Pons (tissue), 1 donor: ENCODE results near the gene CHD2.
"Not testable (repeated sequence)": the region's sequence is repeated elsewhere in the genome, so short reads cannot be mapped to it uniquely, and the experiment has no call there.

ENCODE experiments used
- DNase-seq: peaks from one replicate; pipeline ENCODE4 v3.0.0-alpha.2; 2016; ENCODE audit warnings: low spot score

Gene CHD2

DNA sequence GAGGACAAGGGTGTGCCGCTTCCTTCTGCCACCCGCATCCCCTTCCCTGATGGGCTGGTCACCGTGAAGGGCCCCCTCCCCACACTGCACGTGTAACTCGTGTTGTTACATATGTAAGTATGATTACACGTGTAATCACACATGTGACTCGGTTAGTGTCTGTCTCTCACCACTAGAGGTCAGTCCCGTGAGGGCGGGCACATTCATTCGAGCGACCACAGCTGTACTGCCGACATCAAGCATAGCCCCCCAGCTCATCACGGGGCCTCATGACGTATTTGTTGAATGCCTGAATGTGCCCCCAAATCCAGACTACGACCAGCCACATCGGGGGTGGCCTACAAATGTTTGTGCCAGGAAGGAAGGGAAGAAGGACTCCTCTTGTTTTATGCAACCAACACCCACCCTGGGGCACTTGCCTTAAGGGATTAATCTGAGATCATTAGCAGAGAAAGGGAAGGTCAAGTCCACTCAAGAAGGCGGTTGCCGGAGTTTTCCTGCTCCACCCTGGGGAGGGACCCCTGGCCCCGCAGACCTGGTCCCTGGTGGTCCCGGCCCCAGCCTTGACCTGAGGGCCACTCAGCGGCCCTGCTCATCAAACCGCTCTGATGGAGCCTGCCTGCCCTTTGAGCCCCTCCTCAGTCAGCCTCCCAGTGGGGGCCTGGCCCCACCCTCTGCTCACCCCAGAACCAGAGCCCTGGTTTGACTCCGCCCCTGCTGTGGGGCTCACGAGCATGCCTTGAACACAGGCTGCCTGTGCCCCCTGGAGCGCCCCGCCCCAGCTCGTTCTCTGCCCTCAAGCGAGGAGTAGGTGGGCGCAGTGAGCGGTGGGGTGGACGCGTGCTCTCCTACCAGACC, 136.1 kb downstream of the CHD2 start:
- DNase-seq = no peak

DNA sequence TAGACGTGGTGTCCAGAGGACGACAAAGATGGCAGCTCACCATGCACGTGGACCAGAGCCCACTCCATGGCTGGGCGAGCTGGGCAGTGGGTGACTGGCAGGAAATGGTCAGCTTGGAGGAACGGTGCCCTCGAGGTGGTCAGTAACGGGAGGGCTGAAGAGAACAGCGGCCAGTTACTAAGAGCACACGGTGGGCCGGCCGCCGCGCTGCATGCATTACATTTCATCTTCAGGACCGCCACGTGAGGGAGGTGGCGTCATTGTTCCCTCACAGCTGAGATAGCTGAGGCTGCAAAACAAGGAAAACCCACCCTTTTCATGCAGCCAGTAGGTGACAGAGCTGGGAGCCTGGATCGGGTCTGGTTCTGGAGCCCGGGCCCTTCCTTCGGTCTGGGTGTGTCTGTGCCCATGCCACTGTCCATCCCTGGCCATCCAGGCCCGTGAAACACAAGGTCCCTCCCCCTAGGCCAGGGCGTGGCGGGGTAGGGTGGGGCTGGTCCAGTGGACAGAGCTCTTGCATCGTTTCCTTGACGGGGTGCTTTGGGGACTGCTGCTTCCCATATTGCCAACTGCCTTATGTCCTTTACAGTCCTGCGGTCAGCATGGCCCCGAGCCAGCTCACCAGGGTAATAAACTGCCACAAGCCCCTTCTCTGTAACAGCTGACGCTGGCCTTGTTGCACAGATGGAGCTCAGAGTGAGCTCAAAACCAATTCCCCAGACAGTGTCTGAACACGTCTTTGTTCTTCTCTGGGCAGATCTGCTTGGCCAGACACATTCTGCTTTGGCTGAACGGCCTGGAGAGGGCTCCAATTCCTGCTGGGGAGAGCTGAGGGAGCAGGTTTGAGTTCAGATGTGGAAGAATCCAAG, 137.1 kb downstream of the CHD2 start:
- DNase-seq = peak; percentile 88

DNA sequence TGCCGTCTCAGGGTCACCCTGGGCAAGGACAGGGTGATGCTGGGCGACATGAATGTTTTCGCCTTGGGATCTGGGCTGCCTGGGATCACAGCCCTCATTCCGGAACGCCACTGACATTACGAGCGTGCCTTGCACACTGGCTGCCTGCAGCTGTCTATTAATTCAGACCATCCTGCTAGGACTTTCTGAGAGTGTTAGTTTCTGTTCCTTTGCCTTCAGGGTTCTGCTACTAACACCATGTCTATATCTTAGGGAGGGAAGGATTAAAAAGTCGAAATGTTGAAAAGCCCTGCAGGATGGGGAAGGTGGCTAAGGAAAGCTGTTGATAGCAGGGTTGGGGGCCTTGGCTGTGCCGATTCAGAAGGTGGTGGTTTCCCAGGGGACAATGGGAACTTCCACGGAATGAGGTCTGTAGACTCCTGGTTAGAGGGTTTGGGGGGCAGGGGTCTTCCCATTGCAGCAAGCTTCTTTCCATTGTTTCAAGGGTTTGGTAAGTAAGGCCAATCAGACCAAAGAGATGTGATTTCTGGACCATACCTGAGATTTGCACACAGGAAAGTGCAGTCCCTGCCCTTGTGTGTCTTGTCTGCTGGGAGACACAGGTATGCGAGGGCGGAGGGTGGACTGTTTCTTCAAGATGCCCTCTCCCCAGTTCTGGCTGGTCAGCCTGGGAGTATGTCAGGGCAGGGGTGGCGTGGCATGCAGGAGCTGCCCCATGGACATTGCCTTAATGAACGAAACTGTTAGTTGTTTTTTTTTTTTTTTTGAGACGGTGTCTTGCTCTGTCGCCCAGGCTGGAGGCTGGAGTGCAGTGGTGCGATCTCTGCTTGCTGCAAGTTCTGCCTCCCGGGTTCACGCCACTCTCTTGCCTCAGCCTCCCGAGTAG, 137.9 kb downstream of the CHD2 start:
- DNase-seq = no peak

DNA sequence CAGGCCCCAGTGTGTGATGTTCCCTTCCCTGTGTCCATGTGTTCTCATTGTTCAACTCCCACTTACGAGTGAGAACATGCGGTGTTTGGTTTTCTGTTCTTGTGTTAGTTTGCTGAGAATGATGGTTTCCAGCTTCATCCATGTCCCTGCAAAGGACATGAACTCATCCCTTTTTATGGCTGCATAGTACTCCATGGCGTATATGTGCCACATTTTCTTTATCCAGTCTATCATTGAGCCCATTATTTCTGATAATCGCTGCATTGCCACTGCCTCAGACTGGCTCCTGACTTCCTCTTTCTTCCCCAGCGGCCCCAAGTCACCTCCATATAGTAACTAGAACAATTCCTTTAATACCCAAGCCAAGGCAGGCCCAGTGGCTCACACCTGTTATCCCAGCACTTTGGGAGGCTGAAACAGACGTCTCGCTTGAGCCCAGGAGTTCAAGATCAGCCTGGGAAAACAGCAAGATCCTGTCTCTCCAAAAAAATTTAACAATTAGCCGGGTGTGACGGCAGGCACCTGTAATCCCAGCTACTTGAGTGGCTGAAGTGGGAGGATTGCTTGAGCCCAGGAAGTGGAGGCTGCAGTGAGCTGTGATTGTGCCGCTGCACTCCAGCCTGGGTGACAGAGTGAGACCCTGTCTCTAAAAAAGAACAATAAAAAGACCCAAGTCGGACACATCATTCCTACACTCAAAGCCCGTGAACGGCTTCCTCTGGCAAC, 139.6 kb downstream of the CHD2 start:
- not testable (repeated sequence) for DNase-seq

DNA sequence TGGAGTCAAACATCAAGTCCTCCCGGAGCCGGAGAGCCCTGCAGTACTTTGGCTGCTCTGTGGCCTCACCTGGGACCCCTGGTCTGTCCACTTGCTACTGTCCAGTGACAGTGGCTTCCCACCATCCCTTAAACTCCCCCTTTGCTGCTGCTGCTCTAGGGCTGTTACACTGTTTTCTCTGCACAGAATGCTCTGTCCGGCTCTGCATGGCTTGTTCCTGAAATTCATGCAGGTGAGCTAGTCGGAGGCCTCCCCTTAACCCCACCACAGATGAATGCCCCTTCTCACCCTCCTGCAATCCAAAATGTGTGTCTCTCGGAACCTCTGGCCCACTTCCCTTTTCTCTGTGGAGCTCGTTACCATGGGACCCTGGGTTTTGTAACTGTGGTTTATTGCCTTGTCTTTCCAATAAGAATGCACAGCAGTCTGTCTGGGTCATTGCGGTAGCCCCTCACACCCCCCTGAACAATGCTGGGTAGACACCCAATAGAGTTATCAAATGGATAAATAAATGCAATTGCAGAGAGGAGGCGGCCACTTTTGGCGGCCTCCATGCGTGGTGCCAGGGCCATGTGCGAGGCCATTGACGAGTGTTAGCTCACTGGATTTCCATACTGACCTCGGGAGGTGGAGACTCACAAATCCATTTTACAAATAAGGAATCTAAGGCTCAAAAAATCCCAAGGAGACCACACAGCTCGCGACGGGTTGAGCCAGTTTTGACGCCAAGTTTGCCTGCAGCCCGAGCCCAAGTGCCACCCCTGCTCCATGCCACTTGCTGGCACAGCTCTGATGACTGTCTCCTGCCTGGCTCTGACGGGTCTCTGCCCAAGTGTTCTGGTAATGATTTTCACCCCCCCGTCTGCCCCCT, 140.4 kb downstream of the CHD2 start:
- DNase-seq = no peak

DNA sequence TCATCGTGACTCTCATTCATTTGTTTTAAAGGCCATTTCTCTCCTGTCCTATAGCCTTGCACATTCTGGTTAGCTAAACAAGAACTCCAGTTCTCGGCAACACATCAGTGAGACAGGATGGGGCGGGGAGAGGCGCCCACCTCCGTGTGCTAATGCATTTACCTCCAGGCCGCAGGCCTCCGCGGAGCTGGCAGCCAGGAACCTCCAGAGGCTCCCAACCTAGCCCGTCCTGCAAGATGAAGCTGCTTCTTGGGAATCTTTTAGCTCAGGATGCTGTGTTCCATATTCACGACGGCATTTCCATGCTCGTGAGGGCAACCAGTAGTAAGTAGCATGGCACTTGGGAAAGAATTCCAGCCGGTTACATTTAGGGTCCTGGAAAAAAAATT, 141.0 kb downstream of the CHD2 start:
- no peak for DNase-seq

DNA sequence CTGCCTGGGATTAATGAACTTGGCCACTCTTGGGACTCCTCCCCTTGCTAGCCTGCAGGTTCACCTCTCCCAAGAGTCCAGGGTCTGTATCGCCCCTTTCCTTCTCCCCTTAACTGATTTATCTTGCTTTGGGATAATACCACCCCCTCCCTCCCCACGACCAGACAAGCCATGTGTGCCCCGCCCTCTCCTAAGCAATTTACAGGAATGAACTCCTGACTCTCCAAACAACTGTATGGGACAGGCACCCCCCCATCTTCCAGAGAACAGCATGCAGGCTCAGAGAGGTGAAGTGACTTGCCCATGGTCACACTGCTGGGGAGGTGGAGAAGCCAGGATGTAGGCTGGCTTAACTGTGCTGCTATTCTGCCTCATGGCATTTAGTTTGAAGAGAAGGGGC, 142.1 kb downstream of the CHD2 start:
- DNase-seq = no peak

DNA sequence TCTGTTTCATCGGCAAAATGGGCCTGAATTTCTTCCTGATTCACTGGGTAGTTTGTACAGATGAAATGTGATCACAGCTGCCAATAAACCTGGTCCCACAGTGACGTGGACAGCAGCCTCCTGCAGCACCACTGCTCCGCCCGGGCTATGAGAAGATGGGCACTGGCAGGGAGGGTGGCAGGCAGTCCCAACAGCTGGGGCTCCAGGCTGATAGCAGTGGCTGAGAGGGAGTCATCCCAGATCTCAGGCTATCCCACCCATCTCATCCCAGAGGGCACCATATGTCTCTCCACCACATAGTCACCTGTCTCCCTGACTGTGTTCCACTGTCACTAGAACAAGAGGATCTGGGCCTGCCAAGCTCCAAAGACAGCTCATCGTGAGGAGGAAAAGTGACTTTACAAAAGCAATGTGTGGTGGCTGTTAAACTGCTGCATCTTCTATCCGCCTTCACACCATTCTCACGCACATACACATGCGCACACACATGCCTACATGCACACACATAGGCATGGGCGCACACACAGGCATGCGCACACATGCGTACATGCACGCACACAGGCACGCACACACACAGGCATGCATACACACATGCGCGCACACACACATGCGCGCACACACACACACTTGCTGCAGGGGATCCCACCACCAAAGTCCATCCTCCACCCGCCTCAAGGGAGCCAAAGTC, 142.7 kb downstream of the CHD2 start:
- no peak for DNase-seq

DNA sequence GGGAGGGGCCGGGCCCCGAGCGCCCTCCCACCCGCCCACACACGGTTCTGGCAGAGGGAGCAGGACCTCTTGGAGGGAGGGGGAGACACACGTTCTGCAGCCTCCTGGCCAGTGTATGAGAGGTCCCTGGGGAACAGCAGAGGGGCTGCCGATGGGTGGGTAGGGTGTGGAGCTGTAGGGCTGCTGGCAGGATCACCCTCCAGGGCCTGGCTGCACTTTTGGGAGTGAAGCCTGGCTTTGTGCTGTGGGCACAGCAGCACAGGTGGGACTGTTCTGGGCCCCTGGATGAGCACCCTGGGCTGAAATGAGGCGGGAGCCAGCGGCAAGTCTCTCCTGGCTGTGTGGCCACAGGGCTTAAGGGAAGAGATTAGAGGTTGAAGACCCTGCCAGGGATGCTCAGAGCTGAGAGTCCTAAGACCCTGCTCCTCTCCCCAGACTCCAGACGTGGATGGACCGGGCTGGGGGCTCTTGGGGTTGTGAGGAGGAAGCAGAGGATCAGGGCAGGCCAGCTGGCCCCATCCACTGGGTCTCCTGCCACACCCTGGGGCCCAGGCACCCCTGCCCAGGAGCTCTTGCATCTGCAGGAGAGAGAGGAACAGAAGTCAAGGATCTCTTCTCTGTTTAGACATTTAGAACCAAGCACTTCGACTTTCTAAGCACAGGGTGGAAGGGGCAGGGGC, 143.6 kb downstream of the CHD2 start:
- no peak for DNase-seq

DNA sequence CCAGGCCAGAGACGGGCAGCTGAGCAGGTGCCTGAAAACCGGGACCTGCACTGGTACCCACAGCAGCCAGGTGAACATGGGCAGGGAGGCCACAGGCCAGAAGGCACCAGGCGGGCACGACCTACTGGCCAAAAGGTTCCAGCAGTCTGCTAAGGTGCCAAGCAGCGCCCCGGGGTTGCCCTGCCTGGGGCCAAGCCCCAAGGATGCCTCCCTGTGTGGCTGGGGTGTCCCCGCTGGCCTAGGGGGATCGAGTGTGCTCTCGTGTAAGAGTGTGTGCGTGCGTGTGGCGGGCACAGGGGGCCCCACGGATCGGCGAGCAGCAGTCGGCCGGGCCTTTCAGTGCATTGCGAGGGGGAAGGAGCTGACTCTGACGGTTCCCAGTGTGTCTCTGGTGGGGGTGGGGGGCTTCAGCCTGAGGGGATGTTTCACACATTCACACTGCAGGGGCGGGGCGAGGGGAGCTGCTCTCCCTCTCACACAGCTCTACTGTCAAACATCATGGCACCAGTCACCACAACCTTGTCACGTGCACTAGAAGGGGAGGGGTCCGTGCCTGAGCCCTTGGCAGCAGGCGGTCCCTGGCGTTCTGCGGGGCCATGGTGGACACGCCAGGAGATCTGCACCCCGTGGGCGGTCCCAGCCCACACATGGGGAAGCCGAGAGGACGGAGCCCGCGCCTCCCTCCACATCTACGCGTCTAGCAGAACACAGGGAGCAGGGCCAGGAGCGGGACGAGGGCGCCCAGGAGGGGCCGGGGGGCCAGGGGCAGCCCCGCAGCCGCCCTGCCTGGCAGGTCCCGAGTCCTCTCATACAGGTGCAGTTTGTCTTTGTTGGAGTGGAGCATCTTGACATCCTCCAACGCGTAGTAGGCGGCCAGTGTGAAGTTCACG, 144.4 kb downstream of the CHD2 start:
- DNase-seq = no peak

DNA sequence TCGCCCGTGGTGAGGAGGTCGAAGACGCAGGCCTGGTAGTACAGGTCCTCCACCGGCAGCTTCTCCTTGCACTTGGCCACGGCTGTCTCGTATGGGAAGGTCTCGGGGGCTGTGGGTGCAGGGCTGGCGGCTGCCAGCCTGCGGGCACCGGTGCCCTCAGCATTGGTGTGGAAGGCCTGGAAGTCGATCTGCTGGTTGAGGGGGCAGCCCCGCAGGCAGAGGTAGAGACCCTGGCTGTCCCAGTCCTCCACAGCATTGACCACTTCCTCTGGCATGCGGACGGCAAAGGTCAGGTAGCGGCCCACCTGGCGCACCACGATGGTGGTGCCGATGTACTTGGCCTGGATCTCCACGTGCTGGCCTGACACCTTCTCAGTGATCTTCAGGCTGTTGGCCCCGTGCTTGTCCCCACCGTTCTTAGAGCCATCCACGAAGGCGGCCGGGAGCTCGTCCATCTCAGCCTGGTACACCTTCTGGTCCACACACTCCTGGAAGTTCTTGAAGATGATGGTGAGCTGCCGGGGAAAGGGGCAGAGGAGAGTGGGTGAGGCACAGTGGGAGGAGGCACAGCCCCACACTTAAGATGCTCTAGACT, 145.2 kb downstream of the CHD2 start:
- no peak for DNase-seq

DNA sequence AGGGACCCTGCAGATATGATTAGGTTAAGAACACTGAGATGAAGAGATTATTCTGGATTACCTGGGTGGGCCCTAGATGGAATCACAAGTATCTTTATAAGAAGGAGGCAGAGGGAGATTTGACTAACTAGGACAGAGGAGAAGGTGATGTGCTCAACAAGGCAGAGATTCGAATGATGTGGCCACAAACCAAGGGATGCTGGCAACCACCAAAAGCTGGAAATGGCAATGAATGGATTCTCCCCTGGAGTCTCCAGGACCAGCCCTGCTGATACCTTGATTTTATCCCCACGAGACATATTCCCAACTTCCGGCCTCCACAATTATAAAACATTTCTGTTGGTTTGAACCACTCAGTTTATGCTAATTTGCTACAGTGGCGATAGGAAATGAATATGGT, 146.0 kb downstream of the CHD2 start:
- no peak for DNase-seq

DNA sequence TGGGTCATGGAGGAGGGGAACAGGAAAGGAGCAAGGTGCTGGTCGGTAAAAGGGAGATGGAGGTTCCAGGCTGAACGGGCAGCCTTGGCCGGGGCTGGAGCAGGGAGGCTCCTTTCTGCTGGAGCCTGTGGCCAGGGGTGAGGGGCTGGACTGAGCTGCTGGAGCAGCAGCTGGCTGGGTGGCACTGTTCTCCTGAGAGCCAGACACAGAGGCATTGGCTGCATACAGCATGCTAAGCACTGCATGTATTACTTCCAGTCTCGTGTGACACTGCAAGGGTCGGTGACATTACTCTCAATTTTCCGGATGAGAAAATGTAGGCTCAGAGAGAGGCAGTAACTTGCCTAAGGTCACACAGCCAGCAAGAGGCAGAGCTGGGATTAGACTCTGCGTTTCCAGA, 146.6 kb downstream of the CHD2 start:
- no peak for DNase-seq

DNA sequence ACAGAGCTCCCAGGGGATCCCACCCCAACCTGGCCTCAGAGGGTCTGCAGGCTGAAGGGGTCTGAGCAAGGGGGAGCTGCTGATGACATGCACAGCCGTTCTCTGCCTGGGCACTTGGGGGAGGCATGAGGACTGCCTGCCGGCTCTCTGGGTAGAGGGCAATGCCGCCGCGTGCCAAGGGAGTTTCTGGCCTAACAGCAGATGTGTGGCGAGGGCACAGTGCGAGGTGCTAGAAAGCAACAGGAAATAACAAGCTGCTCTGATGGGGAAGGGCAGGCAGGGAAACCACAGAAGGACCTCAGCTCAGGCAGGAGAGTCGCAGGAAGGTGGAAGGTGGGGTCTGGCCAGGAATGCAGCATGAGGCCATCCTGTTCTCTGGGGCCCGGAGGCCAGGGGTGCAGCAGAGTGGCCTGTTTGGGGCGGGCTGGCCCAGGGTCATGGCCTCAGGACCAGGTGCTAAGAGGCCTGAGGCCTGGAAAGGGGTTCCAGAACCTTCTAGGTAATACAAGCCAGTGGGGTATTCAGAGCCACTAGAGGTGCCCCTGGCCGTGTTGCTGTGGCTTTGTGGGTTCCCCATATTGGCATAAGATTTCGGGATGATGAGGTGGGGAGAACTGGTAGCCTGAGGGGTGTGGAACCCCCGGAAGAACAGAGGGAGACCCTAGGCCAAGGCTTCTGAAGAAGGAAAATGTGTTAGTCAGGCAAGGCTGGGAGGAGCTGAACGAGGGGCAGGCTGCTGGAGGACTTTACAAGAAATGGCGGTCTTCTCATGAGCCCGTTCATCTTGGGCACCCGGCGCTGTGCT, 147.7 kb downstream of the CHD2 start:
- DNase-seq = no peak

DNA sequence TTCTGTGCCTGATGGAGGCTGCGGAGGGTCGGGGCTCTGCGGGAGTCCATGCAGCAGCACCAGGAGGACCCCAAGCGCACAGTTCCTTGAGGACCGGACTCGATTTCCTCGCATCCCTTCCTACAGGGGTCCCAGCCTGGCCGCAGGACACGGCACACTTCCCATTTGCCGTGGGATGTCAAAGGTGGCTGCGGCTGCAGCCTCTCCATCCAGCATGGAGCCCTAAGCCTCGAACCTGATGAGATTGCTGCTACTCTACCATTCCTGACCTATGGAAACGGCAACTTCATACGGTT, 148.2 kb downstream of the CHD2 start:
- no peak for DNase-seq

DNA sequence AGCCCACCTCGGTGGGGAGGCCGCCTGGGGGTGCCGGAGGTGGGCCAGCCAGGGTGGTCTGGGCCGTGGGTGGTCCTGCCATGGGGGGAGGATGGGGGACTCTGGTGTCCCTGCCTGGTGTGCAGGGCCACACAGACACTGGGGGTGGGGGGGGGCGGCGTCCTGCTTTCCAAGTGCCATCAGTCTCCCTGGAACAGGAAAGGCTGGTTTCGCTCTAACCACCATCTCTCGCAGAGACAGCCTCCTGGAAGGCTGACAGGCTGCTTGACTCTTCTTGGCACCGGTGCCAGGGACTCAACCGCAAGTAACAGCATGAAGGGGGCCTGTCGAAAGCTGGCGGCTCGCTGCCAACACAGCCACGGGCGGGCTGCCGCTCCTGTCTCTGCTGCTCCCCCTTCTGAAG, 148.6 kb downstream of the CHD2 start:
- DNase-seq = no peak

DNA sequence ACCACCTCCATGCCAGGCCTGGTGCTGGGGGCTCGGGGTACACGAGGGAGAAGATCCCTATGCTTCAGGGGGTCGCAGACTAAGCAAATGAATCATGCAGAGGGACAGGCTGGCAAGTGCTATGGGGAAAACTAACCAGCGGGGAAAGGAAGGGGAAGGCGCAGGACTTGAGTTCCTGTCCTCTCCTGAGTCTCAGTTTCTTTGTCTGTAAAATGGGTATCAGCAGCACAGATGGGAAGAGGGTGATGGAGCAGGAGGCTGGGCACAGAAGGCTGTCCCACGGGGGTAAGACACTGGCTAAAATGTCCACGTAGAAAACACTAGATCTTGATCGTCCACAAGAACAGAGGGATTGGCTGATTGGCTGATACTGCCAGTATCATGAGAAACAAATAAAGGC, 149.1 kb downstream of the CHD2 start:
- DNase-seq = no peak
